Activated CD8-positive, alpha-beta memory T cell treated with anti-CD3 and anti-CD28 coated beads, Interleukin-2, amount 50 U/mL, for 24 hours (primary cell): ENCODE data around the gene GABRR3.

Source experiments
- DNase-seq: peaks from one replicate; pipeline ENCODE4 v3.0.0-alpha.2; 2020; ENCODE audit errors: extremely low read depth

Gene GABRR3

GRCh38 chr3:98035208-98035607 is at the start of gene GABRR3:
TSS of gene GABRR3 (minus strand) at chr3:98035315. CDS start at chr3:98034987, 328 bp downstream.
- no peak for DNase-seq

DNA sequence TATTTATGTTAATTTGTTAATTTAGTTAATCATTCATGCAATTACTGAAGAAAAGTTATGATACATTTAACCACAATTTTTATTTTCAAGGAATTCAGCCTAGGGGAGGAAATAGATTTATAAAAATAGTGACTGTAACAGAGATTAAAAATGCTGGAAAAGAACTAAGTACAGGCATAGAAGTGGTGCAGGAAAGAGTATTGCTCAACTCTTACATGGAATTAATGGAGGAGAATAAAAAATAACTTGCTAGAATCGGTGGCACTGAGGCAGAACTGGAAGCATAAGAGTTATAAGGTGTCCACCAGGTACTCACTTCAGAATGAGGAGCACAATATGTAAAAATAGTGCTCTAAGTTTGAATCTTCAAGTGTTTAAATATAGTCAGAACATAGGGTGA is 38.4 kb upstream of the GABRR3 start:
- DNase-seq = no peak

DNA sequence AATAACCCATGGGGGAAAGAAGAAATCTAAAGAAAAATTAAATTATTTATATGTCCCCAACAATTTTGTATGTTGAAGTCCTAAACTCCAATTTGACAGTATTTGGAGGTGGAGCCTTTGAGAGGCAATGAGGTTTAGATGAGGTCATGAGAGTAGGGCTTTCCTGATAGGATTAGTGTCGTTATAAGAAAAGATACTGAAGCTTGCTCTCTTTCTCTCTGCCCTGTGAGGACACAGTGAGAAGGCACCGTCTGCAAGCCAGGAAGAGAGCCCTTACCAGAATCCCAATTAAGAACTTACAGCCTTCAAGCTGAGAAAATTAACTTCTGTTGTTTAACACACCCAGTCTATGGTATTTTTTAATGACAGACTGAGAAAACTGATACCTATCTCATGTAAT is 35.7 kb upstream of the GABRR3 start:
- no peak for DNase-seq

DNA sequence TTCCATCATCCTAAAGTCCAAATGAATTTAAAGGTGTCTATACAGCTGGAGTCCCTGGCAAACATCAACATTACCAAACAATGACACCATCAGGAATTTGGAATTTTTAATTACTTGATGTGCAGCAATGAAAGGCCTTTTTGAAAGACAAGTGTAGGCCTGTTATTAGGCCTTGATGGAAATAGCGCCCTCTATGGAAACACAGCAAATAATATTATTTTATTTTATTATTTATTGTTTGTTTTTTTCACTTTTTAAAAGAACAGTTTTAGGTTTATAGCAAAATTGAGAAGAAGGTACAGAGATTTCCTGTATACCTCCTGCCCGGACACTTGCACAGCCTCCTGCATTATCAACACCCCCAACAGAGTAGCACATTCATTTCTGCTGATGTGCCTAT is 33.7 kb upstream of the GABRR3 start:
- no peak for DNase-seq

DNA sequence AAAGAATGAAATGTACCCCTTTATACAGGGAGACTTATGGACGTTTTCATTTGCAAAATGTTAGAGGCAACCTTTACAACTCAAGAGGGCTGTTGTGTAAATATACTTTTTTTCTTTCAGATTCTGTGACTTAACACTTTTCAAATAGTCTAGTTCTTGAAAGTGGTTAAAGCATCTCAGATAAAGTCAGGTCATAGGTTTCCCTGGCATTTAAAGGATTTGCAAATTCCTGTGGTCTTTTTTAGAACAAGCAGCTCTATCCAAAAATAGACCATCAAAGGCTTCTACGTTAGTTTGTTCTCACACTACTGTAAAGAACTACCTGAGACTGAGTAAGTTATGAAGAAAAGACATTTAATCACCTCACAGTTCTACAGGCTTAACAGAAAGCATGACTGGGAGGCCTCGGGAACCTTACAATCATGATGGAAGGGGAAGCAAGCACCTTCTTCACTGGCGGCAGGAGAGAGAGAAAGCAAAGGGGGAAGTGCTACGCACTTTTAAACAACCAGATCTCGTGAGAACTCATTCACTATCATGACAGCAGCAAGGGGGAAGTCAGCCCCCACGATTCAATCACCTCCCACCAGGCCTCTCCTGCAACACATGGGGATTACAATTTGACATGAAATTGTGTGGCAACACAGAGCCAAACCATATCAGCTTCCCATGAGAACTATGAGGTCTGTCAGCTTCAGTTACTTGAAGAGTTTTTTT is 23.3 kb upstream of the GABRR3 start:
- no peak for DNase-seq

- DNase-seq = no peak
Measured at GRCh38 chr3:98057631-98058030, 22.5 kb upstream of the GABRR3 start.

GRCh38 chr3:98056035-98056434 is 20.9 kb upstream of the GABRR3 start:
- DNase-seq = no peak

DNA sequence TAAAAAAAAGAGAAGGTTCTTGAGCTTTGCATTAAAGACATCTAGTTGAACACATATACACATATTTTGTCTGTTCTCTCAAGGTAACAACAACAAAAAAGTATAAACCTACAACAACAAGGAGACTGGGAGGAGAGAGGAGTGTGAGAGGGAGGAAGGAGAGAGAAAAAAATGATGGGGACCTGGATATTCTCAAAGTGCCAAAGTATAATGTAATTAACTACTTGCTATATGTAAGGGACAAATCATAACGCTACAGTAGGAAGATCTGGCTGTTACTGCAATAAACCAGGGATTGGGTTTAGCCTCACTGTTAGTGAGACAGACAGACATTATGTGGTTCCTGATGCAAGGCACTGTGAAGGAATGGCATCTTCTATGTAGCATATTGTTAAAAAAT is 14.2 kb upstream of the GABRR3 start:
- DNase-seq = no peak

GRCh38 chr3:98048586-98048985 is 13.5 kb upstream of the GABRR3 start:
- DNase-seq = no peak

DNA sequence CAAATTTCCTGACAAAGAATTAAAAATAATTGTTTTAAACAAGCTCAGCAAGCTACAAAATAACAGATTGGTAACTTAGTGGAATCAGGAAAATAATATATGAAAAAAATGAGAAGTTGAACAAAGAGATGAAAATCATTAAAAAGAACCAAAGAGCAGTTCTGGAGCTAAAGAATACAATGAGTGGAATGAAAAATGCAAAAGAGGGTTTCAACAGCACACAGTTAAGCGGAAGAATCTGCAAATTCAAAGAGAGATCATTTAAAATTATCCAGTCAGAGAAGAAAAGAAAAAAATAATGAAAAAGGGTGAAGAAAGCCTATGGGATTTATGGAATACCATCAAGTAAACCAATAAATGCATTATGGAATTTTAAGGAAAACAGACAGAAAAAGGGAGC is 6.2 kb upstream of the GABRR3 start:
- no peak for DNase-seq

GRCh38 chr3:98039322-98040024 is 4.4 kb upstream of the GABRR3 start:
- peak; percentile 40 for DNase-seq

DNA sequence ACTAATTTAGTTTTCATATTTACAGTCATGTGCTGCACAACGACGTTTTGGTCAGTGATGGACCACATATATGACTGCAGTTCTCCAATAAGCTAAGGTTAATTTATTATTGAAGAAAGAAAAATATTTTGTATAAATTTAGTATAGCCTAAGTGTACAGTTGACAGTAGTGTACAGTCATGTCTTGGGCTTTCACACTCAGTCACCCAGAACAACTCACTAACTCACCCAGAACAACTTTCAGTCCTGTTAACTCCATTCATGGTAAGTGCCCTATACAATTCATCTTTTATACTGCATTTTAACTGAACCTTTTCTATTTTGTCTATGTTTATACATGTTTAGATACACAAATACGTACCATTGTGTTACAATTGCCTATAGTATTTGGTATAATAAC is 3.8 kb upstream of the GABRR3 start:
- no peak for DNase-seq

- DNase-seq = no peak
Measured at GRCh38 chr3:98038286-98038685, 3.2 kb upstream of the GABRR3 start.

DNA sequence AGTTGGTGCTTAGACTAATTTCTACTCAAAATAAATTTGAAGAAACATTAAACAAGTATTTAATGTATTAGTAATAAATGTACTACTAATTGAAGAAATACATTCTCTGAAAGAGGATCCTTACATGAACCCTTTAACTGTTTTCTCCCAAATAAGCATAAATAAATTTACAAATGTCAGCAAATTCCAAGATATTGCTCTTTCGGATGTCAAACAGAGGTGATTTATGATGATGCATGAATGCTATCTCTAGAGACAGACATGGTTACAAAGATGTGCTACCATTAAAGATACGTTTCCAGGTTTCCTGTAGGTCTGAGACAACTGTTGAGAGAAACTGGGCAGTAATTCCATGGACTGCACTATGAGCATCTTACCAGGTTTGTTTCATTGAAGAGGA is 629 bp downstream of the GABRR3 start:
- no peak for DNase-seq

DNA sequence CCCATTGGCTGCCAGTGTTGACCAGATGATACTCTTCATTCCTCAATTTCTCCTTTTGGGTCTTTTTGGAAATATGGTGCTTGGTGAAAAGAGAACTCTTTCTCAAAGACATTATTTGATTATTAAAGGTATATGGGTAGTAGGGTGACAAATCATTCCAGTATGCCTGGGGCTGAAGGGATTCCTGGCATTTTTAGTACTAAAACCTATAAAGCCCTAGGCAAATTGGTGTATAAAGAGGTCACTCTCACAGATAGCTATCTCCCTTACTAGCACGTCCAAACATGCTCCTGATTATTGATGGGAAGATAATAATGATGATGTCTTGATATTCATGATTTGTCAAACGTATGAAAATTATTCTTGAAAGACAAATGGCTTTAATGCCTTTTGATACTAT is 1.1 kb downstream of the GABRR3 start:
- no peak for DNase-seq

DNA sequence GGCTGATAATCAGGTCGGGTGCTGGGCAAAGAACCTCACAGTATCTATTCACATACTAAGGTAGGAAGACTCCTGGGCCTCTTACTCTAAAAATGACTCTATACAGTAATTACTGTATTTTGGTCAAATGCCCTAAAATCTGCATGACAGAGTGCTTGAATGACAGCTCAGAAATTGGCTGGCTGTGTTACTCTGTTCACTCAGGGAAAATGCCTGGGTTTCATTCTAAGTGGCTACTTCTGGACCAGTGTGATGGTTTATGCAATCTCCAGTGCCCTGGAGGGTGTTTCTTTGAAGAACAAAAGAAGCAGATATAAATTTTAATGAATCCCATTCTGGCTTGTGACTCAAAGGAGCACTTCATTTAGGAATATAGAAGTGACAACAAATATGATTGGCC is 2.2 kb downstream of the GABRR3 start:
- no peak for DNase-seq

- no peak for DNase-seq
Measured at GRCh38 chr3:98032265-98032664, 2.9 kb downstream of the GABRR3 start.

DNA sequence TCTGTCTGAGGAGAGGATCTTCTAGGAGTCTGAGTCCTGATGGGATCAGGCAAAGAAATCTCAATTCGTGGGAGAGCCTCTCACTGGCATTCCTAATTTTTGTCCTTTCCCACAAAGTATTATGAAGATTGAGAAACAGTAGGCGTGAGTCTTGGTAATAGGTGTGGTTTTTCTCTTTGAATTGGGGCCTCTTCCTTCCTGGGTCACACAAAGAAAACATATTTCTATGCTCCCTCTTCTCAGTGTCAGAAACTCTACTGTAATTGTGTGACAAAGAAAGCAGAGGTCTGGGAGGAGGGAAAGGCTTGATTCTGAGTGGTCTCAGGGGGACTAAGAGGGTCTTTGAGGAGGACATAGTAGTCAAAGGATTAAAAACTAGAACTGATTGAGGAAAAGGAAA is 6.0 kb downstream of the GABRR3 start:
- no peak for DNase-seq

GRCh38 chr3:98027085-98027446 is 8.0 kb downstream of the GABRR3 start:
- no peak for DNase-seq

- DNase-seq = no peak
Measured at GRCh38 chr3:98026425-98027084, 8.6 kb downstream of the GABRR3 start.

DNA sequence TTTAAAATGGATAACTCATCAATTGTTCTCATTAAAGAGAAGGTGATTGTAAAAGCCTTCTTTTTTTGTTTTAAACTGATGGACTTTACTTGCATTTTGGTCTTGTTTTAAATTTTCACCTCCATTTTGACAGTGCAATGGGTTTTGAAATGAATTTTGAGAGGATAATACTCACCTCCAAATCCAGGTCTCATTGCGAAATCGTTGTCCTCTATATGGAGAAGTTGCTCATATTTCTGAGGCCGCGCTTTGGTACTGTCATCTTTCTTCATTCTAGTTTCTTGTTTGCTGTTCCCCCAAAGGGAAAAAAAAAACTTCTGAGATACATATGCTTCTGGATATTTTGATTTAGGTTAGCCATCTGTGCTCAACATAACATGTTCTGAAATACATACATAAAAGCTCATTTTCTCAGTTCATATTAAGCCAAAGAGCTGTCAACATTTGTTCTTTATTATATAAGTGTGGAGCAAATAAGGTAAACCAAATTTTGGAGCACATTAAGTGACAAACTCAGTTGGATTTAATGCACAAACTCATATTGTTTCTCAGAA is 9.6 kb downstream of the GABRR3 start:
- no peak for DNase-seq

- peak; percentile 76 for DNase-seq
Measured at GRCh38 chr3:98022978-98023820, 11.9 kb downstream of the GABRR3 start.
